K562 (cell line): Measurements from ENCODE around the gene AKNA. TPM values are rescaled to one million over a fixed set of nuclear protein-coding genes. Genes with fewer than 3 reads are reported as not detected.

Source experiments
- ADNP ChIP-seq: fragments of 200-800 bp; sonication (Bioruptor generic); IDR thresholded peaks from 2 replicates; pipeline ENCODE4 v1.6.1; 2016; ENCODE audit warnings: missing genetic modification characterization, missing compliant biosample characterization
- BACH1 ChIP-seq: fragments of 200-800 bp; sonication (Bioruptor generic); IDR thresholded peaks from 2 replicates; pipeline ENCODE4 v1.6.1; 2016; ENCODE audit warnings: missing genetic modification characterization, missing compliant biosample characterization
- GABPB1 ChIP-seq: sonication (generic); formaldehyde crosslinking; IDR thresholded peaks from 2 replicates; pipeline ENCODE4 v1.8.0; 2022; ENCODE audit warnings: mild to moderate bottlenecking, missing genetic modification reagents
- HDAC1 ChIP-seq, 2 experiments: fragments of 450-650 bp; IDR thresholded peaks; 2 replicates each; pipeline ENCODE4 v1.6.1; 2016 to 2017; ENCODE audit warnings: inconsistent platforms in 1 of 2, mild to moderate bottlenecking in 1 of 2, moderate library complexity in 1 of 2
- HINFP ChIP-seq: fragments of 450-650 bp; conservative IDR thresholded peaks from 2 replicates; pipeline ENCODE4 v1.6.1; 2016; ENCODE audit warnings: missing genetic modification characterization, low read depth, mild to moderate bottlenecking, control low read depth, missing compliant biosample characterization
- KDM2B ChIP-seq: fragments of 250-450 bp; sonication (Bioruptor Pico); IDR thresholded peaks from 2 replicates; pipeline ENCODE4 v1.8.0; 2021; ENCODE audit warnings: mild to moderate bottlenecking, moderate library complexity
- NFIC ChIP-seq: fragments of 450-650 bp; IDR thresholded peaks from 2 replicates; pipeline ENCODE4 v1.6.1; 2017; ENCODE audit warnings: mild to moderate bottlenecking, inconsistent platforms
- NFYB ChIP-seq: IDR thresholded peaks from 2 replicates; pipeline ENCODE4 v1.6.1; 2011; ENCODE audit warnings: mild to moderate bottlenecking, moderate library complexity; ENCODE audit not compliant: insufficient read length; ENCODE audit errors: extremely low read depth
- PPARD ChIP-seq: fragments of 250-450 bp; sonication (Bioruptor Pico); IDR thresholded peaks from 2 replicates; pipeline ENCODE4 v1.8.0; 2022; ENCODE audit warnings: inconsistent platforms, mild to moderate bottlenecking, moderate library complexity
- RBM14 ChIP-seq: fragments of 200-400 bp; formaldehyde crosslinking; IDR thresholded peaks from 2 replicates; pipeline ENCODE4 v1.6.1; 2018; ENCODE audit warnings: low read depth, mild to moderate bottlenecking, low read length, moderate library complexity, borderline replicate concordance; ENCODE audit not compliant: insufficient read depth
- RBM25 ChIP-seq: fragments of 200-400 bp; formaldehyde crosslinking; IDR thresholded peaks from 2 replicates; pipeline ENCODE4 v1.6.1; 2018; ENCODE audit warnings: low read length, low read depth, moderate library complexity; ENCODE audit not compliant: severe bottlenecking
- RCOR1 ChIP-seq, 2 experiments: IDR thresholded peaks; 2 replicates each; pipeline ENCODE4 v1.6.1; 2012; ENCODE audit warnings: low read depth in 2 of 2, low read length in 2 of 2, borderline replicate concordance in 1 of 2, improper control_type of control experiment in 1 of 2
- SAFB2 ChIP-seq: fragments of 200-400 bp; formaldehyde crosslinking; IDR thresholded peaks from 2 replicates; pipeline ENCODE4 v1.6.1; 2018; ENCODE audit warnings: borderline replicate concordance, low read length, low read depth, moderate library complexity; ENCODE audit not compliant: severe bottlenecking
- SP2 ChIP-seq: IDR thresholded peaks from 2 replicates; pipeline ENCODE4 v1.6.1; 2011; ENCODE audit warnings: mild to moderate bottlenecking, low read depth, low read length, moderate library complexity; ENCODE audit not compliant: poor library complexity, severe bottlenecking; ENCODE audit errors: extremely low read depth
- TAF1 ChIP-seq: IDR thresholded peaks from 2 replicates; pipeline ENCODE4 v1.6.1; 2011; ENCODE audit warnings: mild to moderate bottlenecking, low read length, moderate library complexity; ENCODE audit not compliant: insufficient read depth, control insufficient read depth, severe bottlenecking; ENCODE audit errors: extremely low read depth
- TCF7 ChIP-seq: sonication (generic); IDR thresholded peaks from 2 replicates; pipeline ENCODE4 v1.6.1; 2016; ENCODE audit warnings: antibody characterized with exemption, borderline replicate concordance
- ZBTB9 ChIP-seq: fragments of 450-650 bp; formaldehyde crosslinking; IDR thresholded peaks from 2 replicates; pipeline ENCODE4 v1.4.0; 2020; ENCODE audit warnings: mild to moderate bottlenecking, moderate library complexity
- ZNF124 ChIP-seq: sonication (generic); formaldehyde crosslinking; IDR thresholded peaks from 2 replicates; pipeline ENCODE4 v1.8.1; 2022; ENCODE audit warnings: missing genetic modification reagents
- ZNF395 ChIP-seq: fragments of 200-800 bp; sonication (Bioruptor generic); IDR thresholded peaks from 2 replicates; pipeline ENCODE4 v1.6.1; 2017; ENCODE audit warnings: missing genetic modification characterization, missing compliant biosample characterization
- ZNF740 ChIP-seq, 3 experiments: fragments of 200-800 bp in 1 of 3; sonication (Bioruptor generic) in 1 of 3; sonication (generic) in 1 of 3; formaldehyde crosslinking in 1 of 3; IDR thresholded peaks; 2 replicates each; pipeline versions ENCODE4 v1.6.1 to v1.8.0; 2016 to 2022; ENCODE audit warnings: mild to moderate bottlenecking in 2 of 3, missing compliant biosample characterization in 2 of 3, missing genetic modification characterization in 2 of 3, missing genetic modification reagents in 1 of 3
- polyA plus RNA-seq, 8 experiments: library from polyadenylated mRNA; depleted of rRNA in 4 of 8; stranded (reverse) in 5 of 8; unstranded in 3 of 8; fragments of >200 nt; fragmentation: Nextera tagmentation in 2 of 8; fragmentation: Illumina TruSeq in 1 of 8; extraction: Ambion mirVana in 2 of 8; extraction: Trizol in 1 of 8; gene quantifications; 2 replicates each; pipeline versions ENCODE4 v1.2.1 to v1.2.3, GENCODE V29; 2011 to 2014; ENCODE audit warnings: inconsistent platforms in 1 of 8, missing spikeins in 1 of 8
- total RNA-seq, 7 experiments: library from RNA; depleted of rRNA in 6 of 7; stranded (reverse); fragments of >200 nt in 6 of 7; fragmentation: Illumina TruSeq in 2 of 7; extraction: Trizol in 2 of 7; gene quantifications; 2 replicates each; pipeline versions ENCODE4 v1.2.1 to v1.2.3, GENCODE V29; 2011 to 2021; ENCODE audit warnings: low replicate concordance in 1 of 7

Gene AKNA
- total and polyA plus RNA-seq, 9 of the 15 experiments (the other 6 are each of a cell fraction or from before 2014, with no cell fraction given) = 0.29 to 20.5 (median 3.9) TPM

GRCh38 chr9:114397848-114398605 is 10.2 kb upstream of the AKNA start (continued):
- TF ChIP-seq BACH1 (tag) (no peak), RBM25 (peak; percentile 80), RCOR1 (IDR thresholded peaks at IDR 0.05; ENCODE audit: borderline replicate concordance in 1 of 2, low read depth in 2 of 2, low read length in 2 of 2) (peak in 1 of 2 experiments; percentile 75; a peak in 1 of 4 replicates), HINFP (tag) (no peak), SAFB2 (no peak), ZNF124 (CRISPR knock-in tag) (no peak), SP2 (peak; percentile 29), ZBTB9 (no peak), HDAC1 (IDR thresholded peaks at IDR 0.05) (peak in 1 of 2 experiments; percentile 90; a peak in 2 of 4 replicates), KDM2B (CRISPR knock-in tag) (0 out of 2 replicates have a peak, but pooled peaks have one; percentile 74), PPARD (CRISPR knock-in tag) (no peak), TCF7 (no peak), ADNP (tag) (peak; percentile 73), NFYB (peak; percentile 61), TAF1 (no peak), RBM14 (no peak), NFIC (peak; percentile 71), ZNF740 (CRISPR knock-in tag; IDR thresholded peaks at IDR 0.05) (0 out of 2 replicates have a peak, but pooled peaks have one; percentile 14), ZNF740 (tag; IDR thresholded peaks at IDR 0.05) (no peak), GABPB1 (CRISPR knock-in tag) (no peak; the same call in 1 of the 2 replicates), ZNF395 (CRISPR knock-in tag) (peak; percentile 60; the same call in 1 of the 2 replicates)
